Spinal cord (tissue), 10 donors: ENCODE measurements around the gene DCUN1D5. TPM values are rescaled to one million over a fixed set of nuclear protein-coding genes. Genes with fewer than 3 reads are reported as not detected.
A peak's percentile ranks its signal among the peaks of the same experiment; 100 is the strongest.

Source experiments
- DNase-seq, 6 donors: peaks; one replicate each; pipeline versions ENCODE4 v3.0.0 to v3.0.0-alpha.2; 2013 to 2015; ENCODE audit warnings: low spot score in 6 of 6, low read depth in 4 of 6
- H3K27ac ChIP-seq: one replicate; pipeline ENCODE4 v1.5.1; 2013; ENCODE audit warnings: low read depth, low read length, control low read depth
- H3K27me3 ChIP-seq: one replicate; pipeline ENCODE4 v1.6.1; 2013; ENCODE audit warnings: low read length; ENCODE audit not compliant: control insufficient read depth, insufficient read depth
- H3K36me3 ChIP-seq: one replicate; pipeline ENCODE4 v1.6.1; 2013; ENCODE audit warnings: low read length; ENCODE audit not compliant: control insufficient read depth, insufficient read depth
- H3K4me1 ChIP-seq: one replicate; pipeline ENCODE4 v1.6.1; 2013; ENCODE audit warnings: low read length; ENCODE audit not compliant: control insufficient read depth, insufficient read depth
- H3K4me3 ChIP-seq: one replicate; pipeline ENCODE4 v1.5.1; 2013; ENCODE audit warnings: low read depth, low read length, control low read depth
- H3K9me3 ChIP-seq: one replicate; pipeline ENCODE4 v1.6.1; 2013; ENCODE audit warnings: low read length; ENCODE audit not compliant: control insufficient read depth, insufficient read depth
- WGBS: methylation state at CpG from one replicate; pipeline ENCODE4 v1.1.5; 2013; ENCODE audit warnings: missing lambda C conversion rate; ENCODE audit not compliant: insufficient coverage; 5-methylcytosine and 5-hydroxymethylcytosine counted together
- long read RNA-seq, 4 donors: transcript quantifications; one replicate each; lab custom pipeline, GENCODE V29; 2026
- polyA plus RNA-seq, 2 donors: library from polyadenylated mRNA; unstranded; fragments of 120-200 nt; gene quantifications; one replicate each; pipeline ENCODE4 v1.2.1, GENCODE V29; 2013; ENCODE audit not compliant: insufficient read length in 2 of 2
- total RNA-seq, 2 donors: library from RNA; depleted of rRNA in 1 of 2; stranded (reverse); fragments of 120-200 nt in 1 of 2; fragments of >200 nt in 1 of 2; gene quantifications; one replicate each; pipeline versions ENCODE4 v1.2.3 to v1.2.4, GENCODE V29; 2013 to 2014
- donor health status: healthy.

Gene DCUN1D5
- 10 to 100 TPM; 30.8 to 42.7 TPM for total RNA-seq
- 10 to 100 TPM; 31.9 to 33.6 TPM for polyA plus RNA-seq
- long read RNA-seq, donor 1, transcript DCUN1D5-201 (8 exons, 1,337 nt), result major isoform, 19 of 21 reads
- long read RNA-seq, donor 1, partial matches to known transcripts, result 0 of 21 reads
- long read RNA-seq, donor 1, other reads (novel, unspliced or antisense), result 0 of 21 reads
- long read RNA-seq, donor 2, transcript DCUN1D5-201 (8 exons, 1,337 nt), result major isoform, 5 of 5 reads
- long read RNA-seq, donor 2, partial matches to known transcripts, result 0 of 5 reads
- long read RNA-seq, donor 2, other reads (novel, unspliced or antisense), result 0 of 5 reads
- long read RNA-seq, donor 3, transcript DCUN1D5-201 (8 exons, 1,337 nt), result major isoform, 8 of 9 reads
- long read RNA-seq, donor 3, partial matches to known transcripts, result 0 of 9 reads
- long read RNA-seq, donor 3, other reads (novel, unspliced or antisense), result 0 of 9 reads
- long read RNA-seq, donor 4, transcript DCUN1D5-201 (8 exons, 1,337 nt), result major isoform, 15 of 16 reads
- long read RNA-seq, donor 4, partial matches to known transcripts, result 0 of 16 reads
- long read RNA-seq, donor 4, other reads (novel, unspliced or antisense), result 0 of 16 reads

DNA sequence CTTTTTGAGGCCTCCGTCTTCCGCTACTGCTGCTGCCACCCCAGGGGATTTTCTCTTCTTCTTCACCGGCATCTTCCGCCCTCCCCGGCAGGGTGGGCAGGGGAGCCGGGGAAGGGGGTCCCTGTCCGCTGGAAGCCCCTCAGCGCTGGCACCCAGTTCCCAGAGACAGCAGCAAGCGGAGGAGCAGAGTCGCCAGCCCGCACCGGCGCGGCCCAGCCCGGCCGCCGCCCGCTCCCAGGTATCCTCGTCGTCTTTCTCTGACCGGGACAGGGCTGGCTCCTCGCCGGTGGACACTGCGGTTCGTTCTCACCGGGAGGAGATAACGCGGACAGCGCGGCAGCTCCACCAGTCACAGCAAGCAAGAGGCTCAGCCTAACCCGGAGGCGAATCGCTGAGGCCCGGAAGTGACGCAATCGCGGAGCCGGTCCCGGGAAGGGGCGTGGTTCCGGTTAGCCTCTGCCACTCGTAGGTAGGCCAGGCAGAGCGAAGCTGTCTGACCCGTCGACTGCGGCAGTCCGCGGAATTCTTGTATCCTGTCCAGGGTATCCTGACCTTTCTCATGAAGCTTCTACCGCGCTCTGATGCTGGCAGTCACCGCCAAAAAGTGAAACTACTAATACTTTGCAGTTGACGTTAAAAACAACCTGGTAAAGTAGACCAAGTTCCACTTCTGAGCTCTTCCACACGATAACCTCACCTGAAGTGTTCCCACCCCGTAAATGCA is at the start of gene DCUN1D5:
Gene DCUN1D5, minus strand, starts transcription at position 360 of the 724 bp plus-strand sequence. Its CDS starts 288 bp downstream, at position 72.
- peaks cover 9% of the 10 kb centered on the region for H3K27me3 ChIP-seq
- H3K9me3 ChIP-seq, result no peaks in the 10 kb centered on the region
- H3K4me3 ChIP-seq, result peak within 1 kb of the TSS; percentile 87
- peak; percentile 82 to 98 (median 90) for DNase-seq
- H3K36me3 ChIP-seq, result peaks cover 6% of the 10 kb centered on the region
- H3K27ac ChIP-seq, result peak within 1 kb of the TSS; percentile 80
- WGBS, result under 1% methylated on average over 54 of the region's 54 CpGs
- peaks cover 7% of the 10 kb centered on the region for H3K4me1 ChIP-seq

DNA sequence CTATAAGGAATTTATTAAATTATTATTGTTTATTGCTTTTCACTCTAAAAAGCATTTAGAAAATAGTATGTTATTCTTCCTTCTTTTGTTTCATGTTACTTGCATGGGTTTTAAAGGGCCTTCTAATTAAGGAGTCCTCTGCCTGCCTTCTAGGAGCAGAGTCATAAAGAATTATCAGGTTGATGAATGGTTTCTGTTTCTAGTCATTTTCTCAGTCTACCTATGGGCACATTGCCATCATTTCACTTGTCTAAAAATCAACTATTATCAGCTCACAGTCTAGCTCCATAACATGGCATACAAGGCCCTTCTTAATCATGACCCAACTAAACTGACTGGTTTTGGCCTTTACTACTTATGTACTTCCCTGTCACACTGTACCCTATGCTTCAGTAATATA is 33.5 kb upstream of the DCUN1D5 start:
- H3K27me3 ChIP-seq, result no peaks in the 10 kb centered on the region
- H3K27ac ChIP-seq, result no peak overlapping the region
- no peaks in the 10 kb centered on the region for H3K4me1 ChIP-seq
- no peaks in the 10 kb centered on the region for H3K36me3 ChIP-seq
- H3K9me3 ChIP-seq, result no peaks in the 10 kb centered on the region
- no peak for DNase-seq
- no peak overlapping the region for H3K4me3 ChIP-seq

DNA sequence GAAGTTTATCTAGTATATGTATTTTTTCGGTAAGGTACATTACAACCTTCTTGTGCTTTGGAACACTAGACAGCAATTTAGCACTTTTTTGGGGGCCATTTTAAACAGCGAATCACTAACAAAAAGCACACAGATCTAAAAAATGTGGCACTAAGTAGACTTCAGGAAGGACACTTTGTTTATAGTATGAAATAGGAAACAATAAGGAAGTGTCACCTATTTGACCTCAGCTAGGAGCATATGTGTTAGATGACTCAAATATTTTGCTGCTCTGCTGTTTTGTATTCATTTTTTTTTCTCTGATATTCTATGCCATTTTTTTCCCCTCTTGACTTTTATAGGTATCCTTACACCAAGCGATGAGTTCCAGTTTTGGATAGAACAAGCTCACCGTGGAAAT is 22.9 kb upstream of the DCUN1D5 start:
- no CpG with 5 or more reads among the region's 4 CpGs for WGBS

DNA sequence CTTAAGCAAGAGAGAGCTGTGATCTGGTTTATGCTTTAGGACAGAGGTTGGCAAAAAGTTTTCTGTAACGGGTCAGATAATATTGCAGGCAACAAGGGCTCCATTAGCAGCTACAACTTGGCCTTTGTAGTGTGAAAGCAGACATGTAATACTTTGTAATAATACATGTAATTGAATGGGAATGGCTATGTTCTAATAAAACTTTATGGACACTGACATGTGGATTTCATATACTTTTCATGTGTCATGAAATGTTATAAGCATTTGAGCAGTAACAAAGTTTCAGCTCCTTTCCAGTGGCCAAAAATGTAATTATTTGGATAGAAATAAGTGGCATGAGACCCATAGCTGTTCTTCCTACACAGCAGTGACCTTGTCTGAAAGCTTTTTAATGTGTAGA is 20.4 kb upstream of the DCUN1D5 start:
- H3K4me3 ChIP-seq, result no peak overlapping the region

More for the DNA sequence above, 22.9 kb upstream of the DCUN1D5 start:
- H3K9me3 ChIP-seq, result no peaks in the 10 kb centered on the region
- H3K4me3 ChIP-seq, result no peak overlapping the region
- no peaks in the 10 kb centered on the region for H3K27me3 ChIP-seq
- no peak for DNase-seq
- H3K27ac ChIP-seq, result no peak overlapping the region
- peaks cover 8% of the 10 kb centered on the region for H3K4me1 ChIP-seq
- peaks cover 2% of the 10 kb centered on the region for H3K36me3 ChIP-seq

DNA sequence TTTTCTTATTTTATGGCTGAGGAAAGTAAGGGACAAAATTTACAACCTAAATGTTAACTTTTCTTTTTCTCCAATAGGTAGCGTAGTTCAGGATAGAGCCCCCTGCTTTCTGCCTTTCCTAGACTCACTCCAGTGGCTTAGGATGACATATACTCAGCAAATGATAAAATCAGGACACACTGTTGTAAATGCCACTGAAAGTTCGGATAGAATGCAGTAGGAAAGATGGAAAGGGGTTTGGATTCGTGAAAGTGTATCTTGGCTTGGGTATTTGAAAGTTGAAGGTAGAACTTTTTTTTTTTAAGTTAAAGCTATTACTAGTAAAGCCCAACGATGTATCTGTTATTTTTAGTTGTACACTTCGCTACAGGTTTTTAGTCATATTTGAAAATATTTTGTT is 19.4 kb upstream of the DCUN1D5 start:
- Histone ChIP-seq H3K27ac (no peak overlapping the region), H3K27me3 (no peaks in the 10 kb centered on the region), H3K36me3 (no peaks in the 10 kb centered on the region), H3K4me1 (peaks cover 8% of the 10 kb centered on the region), H3K4me3 (no peak overlapping the region), H3K9me3 (no peaks in the 10 kb centered on the region)
- WGBS, result 100% methylated on average over 1 of the region's 5 CpGs
- no peak for DNase-seq

More for the DNA sequence above, 20.4 kb upstream of the DCUN1D5 start:
- Histone ChIP-seq H3K27ac (no peak overlapping the region), H3K4me1 (peaks cover 8% of the 10 kb centered on the region), H3K27me3 (no peaks in the 10 kb centered on the region), H3K36me3 (no peaks in the 10 kb centered on the region), H3K9me3 (no peaks in the 10 kb centered on the region)
- DNase-seq, result no peak
- 80% methylated on average over 1 of the region's 1 CpG for WGBS

DNA sequence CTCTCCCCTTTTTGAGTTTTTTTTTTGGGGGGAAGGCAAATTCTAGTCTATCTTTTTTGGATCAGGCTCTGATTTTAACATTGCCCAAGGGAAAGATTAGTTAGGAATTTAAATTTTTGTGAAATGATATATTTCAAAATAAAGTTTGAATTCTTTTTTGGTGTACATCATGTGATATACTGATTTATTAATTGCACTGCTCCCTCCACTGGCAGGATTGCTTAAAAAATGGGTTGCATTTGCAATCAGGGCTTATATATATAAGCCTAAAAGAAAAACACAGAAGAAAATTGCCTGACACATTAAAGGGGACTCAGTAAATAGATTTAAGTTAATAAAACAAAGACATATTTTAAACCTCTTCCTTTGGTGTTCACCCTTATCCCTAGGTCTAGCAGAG is 18.4 kb upstream of the DCUN1D5 start:
- Histone ChIP-seq H3K9me3 (no peaks in the 10 kb centered on the region), H3K4me3 (peak overlapping the region; percentile 73), H3K27me3 (no peaks in the 10 kb centered on the region), H3K4me1 (peaks cover 8% of the 10 kb centered on the region), H3K27ac (no peak overlapping the region), H3K36me3 (no peaks in the 10 kb centered on the region)
- peak in 1 of 6 donors; percentile 7 for DNase-seq

DNA sequence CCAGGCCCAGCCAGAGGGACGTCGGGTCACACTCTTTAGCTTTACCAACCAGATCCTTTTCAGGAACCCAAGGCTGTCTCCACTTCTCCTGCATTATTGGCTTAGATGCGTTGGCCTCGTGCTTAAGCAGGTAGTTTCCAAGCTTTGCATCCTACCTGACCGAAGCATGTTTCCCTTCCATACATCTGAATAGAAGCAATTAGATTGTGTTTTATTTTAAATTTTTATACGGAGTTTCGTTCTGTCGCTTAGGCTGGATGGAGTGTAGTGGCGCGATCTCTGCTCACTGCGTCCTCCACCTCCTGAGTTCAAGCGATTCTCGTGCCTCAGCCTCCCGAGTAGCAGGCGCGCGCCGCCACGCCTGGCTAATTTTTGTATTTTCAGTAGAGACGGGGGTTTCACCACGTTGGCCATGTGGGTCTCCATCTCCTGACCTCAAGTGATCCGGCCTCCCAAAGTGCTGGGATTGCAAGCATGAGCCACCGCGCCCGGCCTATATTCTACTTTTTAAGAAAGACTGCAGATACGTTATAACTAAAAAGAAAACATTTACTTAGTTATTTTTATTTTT is 17.9 kb upstream of the DCUN1D5 start:
- no peak for DNase-seq
- Histone ChIP-seq H3K4me1 (peaks cover 8% of the 10 kb centered on the region), H3K4me3 (peak overlapping the region; percentile 73), H3K27ac (peak overlapping the region; percentile 75), H3K9me3 (no peaks in the 10 kb centered on the region), H3K36me3 (no peaks in the 10 kb centered on the region), H3K27me3 (no peaks in the 10 kb centered on the region)
- WGBS, result 3% methylated on average over 10 of the region's 26 CpGs

DNA sequence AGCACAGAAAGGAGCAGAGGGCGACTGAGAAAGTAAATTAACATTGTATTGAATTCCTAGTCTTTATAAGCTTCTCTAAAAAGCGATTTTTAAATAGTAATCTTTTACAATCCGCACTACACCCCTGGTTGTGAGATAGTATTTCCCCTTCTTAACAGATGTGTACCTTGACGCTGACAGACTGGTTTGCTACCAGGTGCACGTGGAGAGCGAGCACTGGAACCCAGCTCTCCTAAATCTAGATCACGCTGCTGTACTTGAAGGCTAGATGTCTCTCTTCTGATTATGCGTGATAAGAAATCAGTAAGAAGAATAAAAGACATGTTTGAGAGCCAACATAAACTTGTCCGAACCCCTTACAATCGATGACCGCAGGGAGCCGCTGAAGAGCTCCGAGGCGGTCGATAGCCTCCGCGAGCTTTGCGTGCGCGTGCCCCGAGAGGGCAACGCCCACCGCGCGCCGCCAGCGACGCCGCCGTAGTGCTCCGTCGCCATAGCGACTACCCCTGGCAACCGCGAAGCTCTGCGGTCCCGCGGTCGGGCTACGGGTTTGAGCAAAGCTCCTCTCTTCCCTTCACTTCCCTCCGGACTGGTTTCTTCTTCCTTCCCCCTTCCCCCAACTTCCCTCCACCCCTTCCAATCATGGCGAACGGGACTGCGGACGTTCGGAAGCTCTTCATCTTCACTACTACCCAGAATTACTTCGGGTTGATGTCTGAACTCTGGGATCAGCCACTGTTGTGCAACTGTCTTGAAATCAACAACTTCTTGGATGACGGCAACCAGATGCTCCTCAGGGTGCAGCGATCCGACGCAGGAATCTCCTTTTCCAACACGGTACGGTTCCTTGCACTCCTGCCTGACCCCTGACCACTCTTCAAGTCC is 17.2 kb upstream of the DCUN1D5 start, which contains the start of gene DYNC2H1:
Gene DYNC2H1, plus strand, starts transcription at position 494 of the 885 bp plus-strand sequence. Its CDS starts 149 bp downstream, at position 643.
- peak within 1 kb of the TSS; percentile 73 for H3K4me3 ChIP-seq

DNA sequence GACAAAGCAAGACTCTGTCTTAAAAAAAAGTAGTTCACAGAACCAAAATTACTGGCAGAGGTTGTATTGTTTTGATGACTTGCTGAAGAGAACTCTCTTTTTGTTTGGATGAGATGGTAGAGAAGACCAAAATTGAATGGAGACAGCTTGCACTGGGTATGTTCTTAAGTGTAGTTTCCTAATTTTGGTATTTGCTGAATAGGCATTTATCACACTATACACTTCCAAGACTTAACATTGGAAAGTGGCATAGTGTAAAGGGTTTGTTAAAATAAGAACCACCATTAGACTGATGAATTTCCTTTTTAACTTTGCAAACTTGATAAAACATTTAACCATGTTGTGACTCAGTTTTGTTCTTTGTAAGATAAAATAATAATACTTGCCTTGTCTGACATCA is 5.3 kb upstream of the DCUN1D5 start:
- Histone ChIP-seq H3K27ac (no peak overlapping the region), H3K36me3 (no peaks in the 10 kb centered on the region), H3K4me3 (no peak overlapping the region), H3K27me3 (peaks cover 9% of the 10 kb centered on the region), H3K9me3 (no peaks in the 10 kb centered on the region), H3K4me1 (no peaks in the 10 kb centered on the region)
- no peak for DNase-seq

More for the DNA sequence above, 17.2 kb upstream of the DCUN1D5 start, which contains the start of gene DYNC2H1:
- Histone ChIP-seq H3K27ac (peak within 1 kb of the TSS; percentile 75), H3K36me3 (no peaks in the 10 kb centered on the region), H3K27me3 (no peaks in the 10 kb centered on the region), H3K9me3 (no peaks in the 10 kb centered on the region), H3K4me1 (peaks cover 8% of the 10 kb centered on the region)
- under 1% methylated on average over 50 of the region's 53 CpGs for WGBS
- DNase-seq, result peak; percentile 74 to 97 (median 84)
